Left ventricle myocardium inferior (tissue), 1 donor: ENCODE measurements around the gene GDF11. TPM values are rescaled to one million over a fixed set of nuclear protein-coding genes. Genes with fewer than 3 reads are reported as not detected.
A peak's percentile ranks its signal among the peaks of the same experiment; 100 is the strongest.

ENCODE experiments used
- DNase-seq: peaks from one replicate; pipeline ENCODE4 v3.0.0-alpha.2; 2020
- H3K27ac ChIP-seq: fragments of 200-600 bp; replicated peaks from 2 replicates; pipeline ENCODE4 v1.8.0; 2021
- H3K27me3 ChIP-seq: fragments of 200-600 bp; 2 replicates; pipeline ENCODE4 v1.8.0; 2021; ENCODE audit warnings: low read depth
- H3K36me3 ChIP-seq: fragments of 200-600 bp; 2 replicates; pipeline ENCODE4 v1.8.0; 2021
- H3K4me1 ChIP-seq: fragments of 200-600 bp; 2 replicates; pipeline ENCODE4 v1.8.0; 2021
- H3K4me3 ChIP-seq: fragments of 200-600 bp; 2 replicates; pipeline ENCODE4 v1.8.0; 2021; ENCODE audit warnings: mild to moderate bottlenecking, moderate library complexity
- H3K9me3 ChIP-seq: fragments of 200-600 bp; replicated peaks from 2 replicates; pipeline ENCODE4 v1.8.0; 2021
- intact Hi-C: fragments of 100-400 bp; cut with micrococcal nuclease; formaldehyde crosslinking; loops from one replicate; pipeline ENCODE4 v1.11.0; 2022
- total RNA-seq: library from RNA; stranded (reverse); fragmentation: NEBNext Ultra II Directional; extraction: Animal tissue kit (Norgen Biotek cat#: 25700); gene quantifications from one replicate; pipeline ENCODE4 v1.2.1, GENCODE V29; 2021
- TF ChIP-seq, protein P1 (sequence below): fragments of 200-600 bp; IDR thresholded peaks from 2 replicates; pipeline ENCODE4 v1.8.0; 2021; ENCODE audit warnings: antibody characterized with exemption, mild to moderate bottlenecking, borderline replicate concordance
- donor health status: DM: no; HTN: yes; CAD: no; lungs with severe emphysema.

The GDF11 gene
- total RNA-seq, 1 donor from 2014 or later: 15.6 TPM

DNA sequence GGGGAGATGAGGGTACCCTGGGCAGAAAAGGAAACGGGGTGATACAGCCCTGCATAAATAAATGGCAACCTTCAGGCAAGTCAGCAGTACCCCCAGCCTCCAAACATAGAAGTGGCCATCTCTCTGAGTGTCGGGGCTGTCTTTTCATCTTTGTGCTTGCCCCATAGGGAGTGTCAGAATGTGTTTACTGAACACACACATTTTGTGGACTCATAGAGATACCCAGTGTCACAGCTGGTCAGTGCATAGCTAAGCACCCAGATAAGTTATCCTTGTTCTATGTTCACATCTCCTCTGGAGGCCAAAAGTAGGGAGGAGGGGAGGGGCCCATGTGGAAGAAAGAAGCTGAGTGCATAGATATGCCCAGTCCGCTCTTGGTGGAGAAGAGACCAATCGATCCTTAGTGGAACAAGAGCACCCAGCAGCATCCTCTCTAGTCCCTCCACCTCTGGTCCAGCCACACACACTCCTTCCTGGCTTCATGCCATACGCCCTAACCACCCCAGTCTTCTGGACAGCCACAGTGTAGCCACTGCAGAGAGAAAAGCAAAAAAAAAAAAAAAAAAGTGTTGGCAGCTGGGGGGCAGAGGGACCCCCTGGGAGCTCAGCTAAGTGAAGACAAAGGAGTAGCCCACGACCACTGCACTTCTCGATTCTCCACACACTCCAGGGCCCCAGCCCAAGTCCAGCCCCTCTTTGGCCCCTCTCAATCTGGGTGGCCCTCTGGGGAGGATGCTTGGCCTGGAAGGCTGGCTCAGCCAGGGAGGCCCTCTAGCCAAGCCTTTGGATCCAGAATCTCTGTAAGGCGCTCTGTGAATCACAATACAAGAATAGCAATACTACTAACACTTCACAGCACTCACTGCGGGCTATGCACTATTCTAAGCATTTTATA is 37.9 kb upstream of the GDF11 start:
- H3K36me3 ChIP-seq: no peaks in the 10 kb centered on the region
- intact Hi-C loops: no loop called here
- peaks cover 14% of the 10 kb centered on the region for H3K27me3 ChIP-seq
- TF ChIP-seq, protein P1, sequence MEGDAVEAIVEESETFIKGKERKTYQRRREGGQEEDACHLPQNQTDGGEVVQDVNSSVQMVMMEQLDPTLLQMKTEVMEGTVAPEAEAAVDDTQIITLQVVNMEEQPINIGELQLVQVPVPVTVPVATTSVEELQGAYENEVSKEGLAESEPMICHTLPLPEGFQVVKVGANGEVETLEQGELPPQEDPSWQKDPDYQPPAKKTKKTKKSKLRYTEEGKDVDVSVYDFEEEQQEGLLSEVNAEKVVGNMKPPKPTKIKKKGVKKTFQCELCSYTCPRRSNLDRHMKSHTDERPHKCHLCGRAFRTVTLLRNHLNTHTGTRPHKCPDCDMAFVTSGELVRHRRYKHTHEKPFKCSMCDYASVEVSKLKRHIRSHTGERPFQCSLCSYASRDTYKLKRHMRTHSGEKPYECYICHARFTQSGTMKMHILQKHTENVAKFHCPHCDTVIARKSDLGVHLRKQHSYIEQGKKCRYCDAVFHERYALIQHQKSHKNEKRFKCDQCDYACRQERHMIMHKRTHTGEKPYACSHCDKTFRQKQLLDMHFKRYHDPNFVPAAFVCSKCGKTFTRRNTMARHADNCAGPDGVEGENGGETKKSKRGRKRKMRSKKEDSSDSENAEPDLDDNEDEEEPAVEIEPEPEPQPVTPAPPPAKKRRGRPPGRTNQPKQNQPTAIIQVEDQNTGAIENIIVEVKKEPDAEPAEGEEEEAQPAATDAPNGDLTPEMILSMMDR: no peak
- H3K27ac ChIP-seq: peak overlapping the region; percentile 95
- no peaks in the 10 kb centered on the region for H3K9me3 ChIP-seq
- peak overlapping the region; percentile 80 for H3K4me3 ChIP-seq
- H3K4me1 ChIP-seq: peaks cover 96% of the 10 kb centered on the region
- peak; percentile 5 for DNase-seq

DNA sequence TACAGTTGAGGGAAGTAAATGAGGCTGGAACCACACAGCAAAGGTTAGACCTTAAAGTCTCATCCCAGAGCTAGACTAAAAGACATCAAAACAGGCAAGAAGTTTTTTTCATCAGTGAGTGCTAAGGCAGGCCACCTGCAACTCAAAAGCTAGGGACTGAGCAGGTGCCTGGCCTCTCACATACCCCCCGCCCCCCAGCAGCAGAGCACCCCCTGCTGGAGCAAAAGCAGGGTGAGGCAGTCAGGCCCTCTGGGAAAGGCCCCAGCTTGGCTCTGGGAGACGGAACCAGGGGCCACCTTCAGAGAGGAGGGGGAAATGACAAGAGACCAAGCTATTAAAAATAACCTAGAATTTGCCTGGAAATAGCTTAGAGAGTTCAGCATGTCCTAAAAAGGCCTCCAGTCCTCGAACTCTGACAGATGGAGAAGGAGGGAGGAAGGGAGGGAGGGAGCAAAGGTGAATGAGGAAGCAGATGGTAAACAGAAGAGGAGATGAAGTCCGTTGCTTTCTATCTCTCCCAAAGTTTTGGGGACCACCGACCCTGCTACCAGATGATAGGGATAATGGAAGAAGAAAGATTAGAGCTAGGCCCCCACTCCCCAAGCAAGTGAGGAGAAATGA is 37.0 kb upstream of the GDF11 start:
- TF ChIP-seq, protein P1: peak; percentile 61
- Histone ChIP-seq H3K27ac (peak overlapping the region; percentile 95), H3K36me3 (no peaks in the 10 kb centered on the region), H3K4me3 (peak overlapping the region; percentile 80), H3K27me3 (peaks cover 14% of the 10 kb centered on the region), H3K9me3 (no peaks in the 10 kb centered on the region), H3K4me1 (peaks cover 92% of the 10 kb centered on the region)
- intact Hi-C loops: no loop called here
- DNase-seq: no peak

DNA sequence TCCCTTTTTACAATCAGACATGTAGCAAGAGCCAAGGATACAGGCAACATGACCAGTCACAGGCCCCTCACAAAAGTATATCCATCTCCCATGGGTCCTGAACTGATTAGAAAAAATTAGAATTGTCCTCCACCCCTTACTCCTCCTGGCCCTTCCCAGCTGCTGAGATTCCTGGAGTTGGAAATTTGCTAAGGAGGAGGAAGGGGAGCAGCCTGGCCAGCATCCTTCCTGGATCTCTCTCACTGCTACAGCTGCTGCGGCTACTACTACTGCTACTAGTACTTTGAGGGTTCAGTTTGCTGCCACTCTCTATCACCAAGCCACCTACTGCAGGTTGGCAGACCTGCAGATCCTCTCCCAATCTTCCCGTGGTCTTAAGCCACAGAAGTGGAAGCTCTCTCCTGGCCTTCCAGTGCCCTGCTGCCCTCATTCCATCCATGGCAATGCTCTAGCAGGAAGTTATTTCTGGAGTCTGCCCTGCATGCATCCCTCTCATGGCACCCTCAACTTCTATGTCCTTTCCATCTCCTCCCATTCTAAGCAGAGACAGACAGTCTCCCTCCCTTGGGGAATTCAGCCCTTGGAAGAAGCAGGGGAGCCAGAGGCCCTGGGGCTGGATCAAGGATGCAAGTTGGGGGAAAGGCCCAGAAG is 36.2 kb upstream of the GDF11 start:
- Histone ChIP-seq H3K36me3 (no peaks in the 10 kb centered on the region), H3K27ac (peak overlapping the region; percentile 95), H3K4me3 (peak overlapping the region; percentile 80), H3K27me3 (peaks cover 14% of the 10 kb centered on the region), H3K9me3 (no peaks in the 10 kb centered on the region), H3K4me1 (peaks cover 88% of the 10 kb centered on the region)
- TF ChIP-seq, protein P1: no peak
- DNase-seq: no peak
- intact Hi-C loops: no loop called here

DNA sequence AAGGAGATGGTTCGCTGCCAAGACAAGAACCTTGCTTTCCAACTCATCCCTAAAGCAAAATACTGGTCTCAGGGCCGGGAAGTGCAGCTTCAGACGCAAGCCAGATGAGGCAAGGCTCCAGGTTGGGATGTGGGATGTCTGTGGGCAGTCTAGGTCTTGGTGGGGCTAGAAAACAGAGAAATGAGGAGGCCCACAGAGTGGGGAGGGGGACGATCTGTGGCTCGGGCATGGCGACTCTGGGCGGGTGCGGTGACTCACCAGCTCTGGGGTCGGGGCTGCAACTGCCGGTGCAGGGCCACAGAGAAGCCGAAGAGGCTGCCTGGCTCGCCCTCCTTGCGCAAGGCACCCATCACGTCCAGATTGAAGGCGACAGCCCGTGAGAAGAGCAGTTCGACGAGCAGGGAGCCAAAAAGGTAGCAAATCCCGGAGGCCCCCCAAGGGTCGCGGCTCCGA is 35.7 kb upstream of the GDF11 start:
- H3K9me3 ChIP-seq: no peaks in the 10 kb centered on the region
- peak overlapping the region; percentile 80 for H3K4me3 ChIP-seq
- H3K4me1 ChIP-seq: peaks cover 84% of the 10 kb centered on the region
- peak overlapping the region; percentile 95 for H3K27ac ChIP-seq
- no peaks in the 10 kb centered on the region for H3K36me3 ChIP-seq
- DNase-seq: no peak
- intact Hi-C loops: no loop called here
- TF ChIP-seq, protein P1: no peak
- peaks cover 14% of the 10 kb centered on the region for H3K27me3 ChIP-seq
